WTC11 (cell line): ENCODE results near the gene STAP2. TPM values are rescaled to one million over a fixed set of nuclear protein-coding genes. Genes with fewer than 3 reads are reported as not detected.
A peak's percentile ranks its signal among the peaks of the same experiment; 100 is the strongest.
"Not testable (repeated sequence)": the region's sequence is repeated elsewhere in the genome, so short reads cannot be mapped to it uniquely, and the experiment has no call there.

Experiments used
- ATAC-seq: fragments of 200-7000 bp; cut with Tn5 transposase; 2 replicates; pipeline ENCODE4 v1.10.0; 2021; ENCODE audit warnings: mild to moderate bottlenecking, moderate library complexity
- CTCF ChIA-PET: fragments of 300-600 bp; sonication (Branson Sonifier 250); formaldehyde crosslinking; loops from one replicate; lab custom pipeline; 2021; ENCODE audit warnings: antibody characterized with exemption; lab: Charles Lee
- POLR2A ChIA-PET: fragments of 350-600 bp; sonication (Branson Sonifier 250); formaldehyde crosslinking; loops from one replicate; lab custom pipeline; 2021; ENCODE audit warnings: antibody characterized with exemption; lab: Charles Lee
- DNase-seq: peaks from one replicate; pipeline ENCODE4 v3.0.0; 2021; ENCODE audit warnings: low spot score
- H3K27ac Mint-ChIP-seq: 2 replicates; pipeline ENCODE4 v1.8.0; 2021; ENCODE audit warnings: mixed read lengths
- H3K27me3 Mint-ChIP-seq: 2 replicates; pipeline ENCODE4 v1.8.0; 2021; ENCODE audit warnings: low read depth, mild to moderate bottlenecking, moderate library complexity, mixed read lengths
- H3K36me3 Mint-ChIP-seq: 2 replicates; pipeline ENCODE4 v1.8.0; 2021; ENCODE audit warnings: mixed read lengths
- H3K4me1 Mint-ChIP-seq: 2 replicates; pipeline ENCODE4 v1.8.0; 2022; ENCODE audit warnings: mixed read lengths
- H3K4me3 Mint-ChIP-seq: 2 replicates; pipeline ENCODE4 v1.8.0; 2021; ENCODE audit warnings: mild to moderate bottlenecking, moderate library complexity, mixed read lengths
- H3K9me3 Mint-ChIP-seq: 2 replicates; pipeline ENCODE4 v1.8.0; 2021; ENCODE audit warnings: mixed read lengths
- ATF1 ChIP-seq: sonication (generic); formaldehyde crosslinking; IDR thresholded peaks from 2 replicates; pipeline ENCODE4 v1.8.1; 2023; ENCODE audit warnings: mild to moderate bottlenecking, moderate library complexity, missing genetic modification reagents
- ATF3 ChIP-seq: sonication (generic); formaldehyde crosslinking; conservative IDR thresholded peaks from 2 replicates; pipeline ENCODE4 v1.8.1; 2022; ENCODE audit warnings: mild to moderate bottlenecking, missing genetic modification reagents
- CREM ChIP-seq: sonication (generic); formaldehyde crosslinking; IDR thresholded peaks from 2 replicates; pipeline ENCODE4 v1.8.1; 2022; ENCODE audit warnings: mild to moderate bottlenecking, missing genetic modification reagents, moderate library complexity
- CTCF ChIP-seq: fragments of 200-600 bp; IDR thresholded peaks from 2 replicates; pipeline ENCODE4 v1.8.0; 2022; ENCODE audit warnings: antibody characterized with exemption
- EMX1 ChIP-seq: fragments of 250-450 bp; sonication (Bioruptor Pico); IDR thresholded peaks from 2 replicates; pipeline ENCODE4 v1.8.0; 2021; ENCODE audit warnings: mild to moderate bottlenecking
- ERG ChIP-seq: fragments of 250-450 bp; sonication (Bioruptor Pico); IDR thresholded peaks from 2 replicates; pipeline ENCODE4 v1.8.0; 2021; ENCODE audit warnings: mild to moderate bottlenecking
- ETV6 ChIP-seq: sonication (generic); formaldehyde crosslinking; IDR thresholded peaks from 2 replicates; pipeline ENCODE4 v1.8.1; 2022; ENCODE audit warnings: mild to moderate bottlenecking, missing genetic modification reagents
- FOXJ3 ChIP-seq: sonication (generic); formaldehyde crosslinking; IDR thresholded peaks from 2 replicates; pipeline ENCODE4 v1.9.0; 2021; ENCODE audit warnings: missing genetic modification reagents, mild to moderate bottlenecking, borderline replicate concordance
- GTF2I ChIP-seq: fragments of 250-450 bp; sonication (Bioruptor Pico); conservative IDR thresholded peaks from 2 replicates; pipeline ENCODE4 v1.4.0; 2021; ENCODE audit warnings: mild to moderate bottlenecking
- JAZF1 ChIP-seq: fragments of 250-450 bp; sonication (Bioruptor Pico); IDR thresholded peaks from 2 replicates; pipeline ENCODE4 v1.9.0; 2021; ENCODE audit warnings: moderate library complexity, mild to moderate bottlenecking, inconsistent platforms
- KAT7 ChIP-seq: sonication (generic); formaldehyde crosslinking; IDR thresholded peaks from 2 replicates; pipeline ENCODE4 v1.8.1; 2023; ENCODE audit warnings: missing genetic modification reagents, mild to moderate bottlenecking, borderline replicate concordance
- MXD4 ChIP-seq: fragments of 250-450 bp; sonication (Bioruptor Pico); IDR thresholded peaks from 2 replicates; pipeline ENCODE4 v1.8.0; 2021; ENCODE audit warnings: mild to moderate bottlenecking, moderate library complexity, borderline replicate concordance
- NR1H2 ChIP-seq: sonication (generic); formaldehyde crosslinking; IDR thresholded peaks from 2 replicates; pipeline ENCODE4 v1.9.0; 2021; ENCODE audit warnings: mild to moderate bottlenecking, moderate library complexity, missing genetic modification reagents
- SMAD4 ChIP-seq: sonication (generic); formaldehyde crosslinking; IDR thresholded peaks from 2 replicates; pipeline ENCODE4 v1.8.0; 2022; ENCODE audit warnings: mild to moderate bottlenecking, missing genetic modification reagents
- total RNA-seq: library from RNA; stranded (reverse); gene quantifications from 3 replicates; pipeline ENCODE4 v1.2.3, GENCODE V29; 2021
- TF ChIP-seq, protein P1 (sequence below): fragments of 250-450 bp; sonication (Bioruptor Pico); IDR thresholded peaks from 2 replicates; pipeline ENCODE4 v1.9.0; 2021; ENCODE audit warnings: mild to moderate bottlenecking
- TF ChIP-seq, protein P2 (sequence below): sonication (generic); formaldehyde crosslinking; IDR thresholded peaks from 2 replicates; pipeline ENCODE4 v1.8.1; 2023; ENCODE audit warnings: mild to moderate bottlenecking, missing genetic modification reagents, moderate library complexity

The STAP2 gene
- total RNA-seq, 1 experiment from 2014 or later: 18.2 TPM

GRCh38 chr19:4352701-4353121 is 14.1 kb upstream of the STAP2 start:
- CTCF ChIA-PET: interaction anchor here (0.5 to 4.2 kb wide), 56 partner anchors 8 to 679 kb away, joined by 3 to 187 read pairs (median 5); partner anchors contain the start of genes CHAF1A, FSD1, HDGFL2 and MPND
- DNase-seq: peak; percentile 78
- POLR2A ChIA-PET: interaction anchor here (0.8 to 1.6 kb wide), 2 partner anchors 9 to 86 kb away, joined by 5 to 12 read pairs; partner anchors contain the start of gene MPND
- no peaks in the 10 kb centered on the region for H3K4me1 Mint-ChIP-seq
- H3K9me3 Mint-ChIP-seq: no peaks in the 10 kb centered on the region
- no peaks in the 10 kb centered on the region for H3K27me3 Mint-ChIP-seq
- H3K36me3 Mint-ChIP-seq: peaks cover 5% of the 10 kb centered on the region
- no peak overlapping the region for H3K4me3 Mint-ChIP-seq
- TF ChIP-seq ATF3 (CRISPR knock-in tag): no peak
- peak; percentile 77 for TF ChIP-seq CTCF
- peak; percentile 84 for ATAC-seq
- no peak overlapping the region for H3K27ac Mint-ChIP-seq

- ATAC-seq: no peak
- Mint-ChIP-seq H3K4me3 (no peak overlapping the region), H3K27me3 (no peaks in the 10 kb centered on the region), H3K9me3 (no peaks in the 10 kb centered on the region)
- ChIA-PET CTCF (interaction anchor here (4.2 kb wide), 1 partner anchor 83 kb away, joined by 187 read pairs; no protein-coding TSS in a partner anchor), POLR2A (no interaction called here)
- TF ChIP-seq ATF1 (CRISPR knock-in tag): no peak
- TF ChIP-seq FOXJ3 (CRISPR knock-in tag): no peak
- no peak for TF ChIP-seq CREM (CRISPR knock-in tag)
- no peak for TF ChIP-seq GTF2I
- TF ChIP-seq, protein P1, sequence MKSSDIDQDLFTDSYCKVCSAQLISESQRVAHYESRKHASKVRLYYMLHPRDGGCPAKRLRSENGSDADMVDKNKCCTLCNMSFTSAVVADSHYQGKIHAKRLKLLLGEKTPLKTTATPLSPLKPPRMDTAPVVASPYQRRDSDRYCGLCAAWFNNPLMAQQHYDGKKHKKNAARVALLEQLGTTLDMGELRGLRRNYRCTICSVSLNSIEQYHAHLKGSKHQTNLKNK (CRISPR knock-in tag): no peak
- TF ChIP-seq KAT7 (CRISPR knock-in tag): no peak
- TF ChIP-seq ERG: no peak
- TF ChIP-seq NR1H2 (CRISPR knock-in tag): no peak
- TF ChIP-seq JAZF1: no peak
- TF ChIP-seq ETV6: no peak
- no peak for TF ChIP-seq MXD4 (CRISPR knock-in tag)
- no peak for TF ChIP-seq SMAD4
- TF ChIP-seq EMX1 (CRISPR knock-in tag): no peak
- TF ChIP-seq, all 79 proteins: peak for 0
- Mint-ChIP-seq H3K36me3 (peaks cover 18% of the 10 kb centered on the region), H3K27ac (no peak overlapping the region), H3K4me1 (no peaks in the 10 kb centered on the region)
- DNase-seq: no peak
Measured at GRCh38 chr19:4350726-4351125, 12.1 kb upstream of the STAP2 start.

DNA sequence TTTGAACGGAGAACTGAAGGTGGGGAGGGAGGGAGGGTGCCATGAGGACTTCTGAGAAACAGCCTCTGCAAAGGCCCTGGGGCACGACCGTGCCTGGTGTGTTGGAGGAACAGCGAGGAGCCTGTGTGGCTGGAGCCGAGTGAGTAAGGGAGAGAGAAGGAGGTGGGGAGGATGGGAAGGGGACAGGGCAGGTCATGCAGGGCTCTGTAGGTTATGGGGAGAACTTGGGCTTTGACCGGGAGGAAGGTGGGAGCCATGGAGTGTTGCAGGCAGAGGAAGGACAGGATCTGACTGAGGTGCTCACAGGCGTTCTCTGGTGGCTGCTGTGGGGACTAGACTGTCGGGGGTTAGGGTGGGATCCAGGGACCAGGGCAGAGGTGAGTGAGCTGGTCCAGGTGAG is 11.5 kb upstream of the STAP2 start:
- no peak for ATAC-seq
- POLR2A ChIA-PET: no interaction called here
- H3K36me3 Mint-ChIP-seq: peaks cover 23% of the 10 kb centered on the region

DNA sequence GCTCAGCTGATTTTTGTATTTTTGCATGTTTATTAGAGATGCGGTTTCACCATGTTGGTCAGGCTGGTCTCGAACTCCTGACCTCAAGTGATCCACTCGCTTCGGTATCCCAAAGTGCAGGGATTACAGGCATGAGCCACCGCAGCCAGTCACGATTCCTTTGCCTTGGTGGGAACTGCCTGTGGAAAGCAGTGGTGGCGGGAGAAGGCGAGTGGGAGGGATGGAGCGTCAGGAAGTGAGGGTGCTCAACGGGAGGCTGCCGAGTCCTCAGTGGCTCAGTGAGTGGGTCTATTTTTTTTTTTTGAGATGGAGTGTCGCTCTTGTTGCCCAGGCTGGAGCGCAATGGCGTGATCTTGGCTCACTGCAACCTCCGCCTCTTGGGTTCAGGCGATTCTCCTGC is 10.6 kb upstream of the STAP2 start:
- CTCF ChIA-PET: interaction anchor here (0.8 kb wide), 1 partner anchor 102 kb away, joined by 3 read pairs; the partner anchor contains the start of gene YJU2
- H3K9me3 Mint-ChIP-seq, POLR2A ChIA-PET, DNase-seq, H3K27me3 Mint-ChIP-seq, H3K4me3 Mint-ChIP-seq, H3K27ac Mint-ChIP-seq, ATAC-seq, H3K4me1 Mint-ChIP-seq: not testable (repeated sequence)
- peaks cover 23% of the 10 kb centered on the region for H3K36me3 Mint-ChIP-seq

More for the DNA sequence above, 11.5 kb upstream of the STAP2 start:
- peak; percentile 59; the same call in 1 of the 2 replicates for TF ChIP-seq GTF2I
- TF ChIP-seq, protein P2, sequence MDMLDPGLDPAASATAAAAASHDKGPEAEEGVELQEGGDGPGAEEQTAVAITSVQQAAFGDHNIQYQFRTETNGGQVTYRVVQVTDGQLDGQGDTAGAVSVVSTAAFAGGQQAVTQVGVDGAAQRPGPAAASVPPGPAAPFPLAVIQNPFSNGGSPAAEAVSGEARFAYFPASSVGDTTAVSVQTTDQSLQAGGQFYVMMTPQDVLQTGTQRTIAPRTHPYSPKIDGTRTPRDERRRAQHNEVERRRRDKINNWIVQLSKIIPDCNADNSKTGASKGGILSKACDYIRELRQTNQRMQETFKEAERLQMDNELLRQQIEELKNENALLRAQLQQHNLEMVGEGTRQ (CRISPR knock-in tag): no peak
- Mint-ChIP-seq H3K4me1 (no peaks in the 10 kb centered on the region), H3K4me3 (no peak overlapping the region), H3K27me3 (no peaks in the 10 kb centered on the region), H3K27ac (no peak overlapping the region), H3K9me3 (no peaks in the 10 kb centered on the region)
- CTCF ChIA-PET: interaction anchor here (4.2 kb wide), 1 partner anchor 83 kb away, joined by 187 read pairs; no protein-coding TSS in a partner anchor
- DNase-seq: no peak
